ENCODE measurements around the gene HUNK.
"Not testable (repeated sequence)": the region's sequence is repeated elsewhere in the genome, so short reads cannot be mapped to it uniquely, and the experiment has no call there.

HUNK gene

DNA sequence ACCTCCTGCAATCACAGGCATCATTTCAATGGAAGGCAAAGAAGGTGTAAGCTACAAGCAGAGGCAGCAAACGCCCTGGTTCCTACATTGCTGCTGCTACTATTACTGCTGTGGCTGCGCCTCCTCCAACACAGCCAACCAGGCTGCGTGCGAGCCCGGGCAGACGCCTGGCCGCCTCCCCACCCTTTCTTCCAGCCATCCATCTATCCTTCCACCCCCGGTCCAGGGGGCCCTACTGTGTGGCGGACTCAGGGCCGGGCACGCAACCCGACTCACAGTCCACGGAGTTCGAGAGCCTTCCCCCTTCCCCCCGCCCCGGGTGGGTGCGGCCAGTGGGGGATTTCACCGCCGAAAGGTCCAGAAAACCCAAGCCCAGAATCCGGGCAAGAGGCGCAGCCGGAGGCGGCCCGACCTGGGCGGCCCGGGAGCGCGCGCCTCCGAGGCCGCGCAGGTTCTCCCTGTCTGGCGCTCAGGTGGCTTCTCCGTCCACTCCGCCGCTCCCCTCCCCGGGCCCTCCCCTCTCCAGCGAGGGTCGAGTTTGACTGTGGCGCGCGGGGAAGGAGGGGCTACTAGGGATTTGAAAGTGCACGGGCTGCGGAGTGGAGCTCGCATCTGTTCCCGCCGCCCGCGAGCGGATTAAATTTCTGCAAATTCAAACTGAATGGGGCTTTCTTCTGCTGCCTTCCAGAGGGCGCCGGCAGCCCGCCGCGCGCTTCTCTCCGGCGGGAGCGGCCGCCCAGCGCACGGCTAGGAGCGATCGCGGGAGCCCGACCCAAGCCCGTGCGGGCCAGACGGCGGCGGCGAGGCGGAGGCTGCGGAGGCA lies at the start of gene HUNK:
Gene HUNK, plus strand, starts transcription at position 569 of the 823 bp plus-strand sequence. CDS start 655 bp downstream, outside the sequence.
- DNase-seq (ENCODE audit: low read depth), result no peak

GRCh38 chr21:31829736-31830472 lies 42.9 kb upstream of the HUNK start:
- DNase-seq (ENCODE audit: low read depth), result no peak

DNA sequence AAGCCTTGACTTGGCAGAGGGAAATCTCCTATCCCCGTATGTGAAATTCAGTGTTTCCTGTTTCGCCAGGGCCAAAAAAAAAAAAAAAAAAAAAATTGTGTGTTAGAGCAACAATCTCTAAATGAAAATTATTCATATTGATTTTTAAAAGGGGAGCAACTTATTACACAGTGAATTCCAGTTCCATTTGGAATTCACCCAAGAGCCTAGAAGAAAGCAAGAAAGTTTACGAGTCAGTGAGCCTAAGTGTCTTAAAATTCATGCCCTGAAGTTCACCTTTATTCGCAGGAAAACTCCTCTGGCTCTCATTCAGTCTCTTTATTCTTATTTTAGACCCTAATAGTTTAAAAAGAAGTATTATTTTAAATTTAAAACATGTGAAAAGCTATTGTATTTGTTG lies 42.1 kb upstream of the HUNK start:
- no peak for DNase-seq (ENCODE audit: low read depth)

GRCh38 chr21:31837041-31837440 lies 35.8 kb upstream of the HUNK start:
- DNase-seq (ENCODE audit: low read depth), result no peak

GRCh38 chr21:31837618-31838390 lies 35.0 kb upstream of the HUNK start:
- DNase-seq (ENCODE audit: low read depth), result no peak

DNA sequence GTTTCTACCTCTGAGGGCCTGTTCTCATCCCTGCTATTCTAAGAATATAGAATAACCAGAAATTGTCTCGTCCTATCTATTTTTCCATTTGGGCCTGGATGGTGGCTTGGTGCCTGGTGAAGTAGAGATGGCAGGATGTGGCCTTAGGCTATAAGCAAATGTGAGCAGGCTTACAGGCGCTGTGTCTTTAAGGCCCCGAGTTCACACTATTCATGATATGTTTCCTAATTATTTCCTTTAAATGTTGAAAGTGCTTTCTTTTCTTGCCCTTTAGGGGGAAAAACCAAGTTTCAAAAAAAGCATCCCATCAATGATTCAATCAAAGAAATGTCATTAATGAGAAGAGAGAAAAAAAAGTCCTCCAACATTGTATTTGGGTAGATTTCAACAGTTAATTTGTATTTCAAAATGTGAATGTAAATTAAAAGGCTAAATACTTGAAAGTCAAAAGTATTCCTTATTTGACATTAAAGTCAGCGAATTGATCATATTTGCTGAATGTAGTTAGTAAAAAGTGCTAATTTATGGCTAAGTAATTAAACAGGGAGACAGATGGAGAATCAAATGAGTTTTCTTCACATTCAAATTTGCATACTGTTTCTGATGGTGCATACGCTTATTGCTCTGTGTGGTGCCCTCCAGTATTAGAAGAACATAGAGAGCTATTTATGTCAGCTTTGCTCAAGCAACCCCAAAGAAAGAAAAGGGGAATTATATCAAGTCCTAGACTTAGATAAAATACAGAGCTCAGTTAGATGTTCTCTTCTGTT lies 34.0 kb upstream of the HUNK start:
- DNase-seq (ENCODE audit: low read depth), result no peak

DNA sequence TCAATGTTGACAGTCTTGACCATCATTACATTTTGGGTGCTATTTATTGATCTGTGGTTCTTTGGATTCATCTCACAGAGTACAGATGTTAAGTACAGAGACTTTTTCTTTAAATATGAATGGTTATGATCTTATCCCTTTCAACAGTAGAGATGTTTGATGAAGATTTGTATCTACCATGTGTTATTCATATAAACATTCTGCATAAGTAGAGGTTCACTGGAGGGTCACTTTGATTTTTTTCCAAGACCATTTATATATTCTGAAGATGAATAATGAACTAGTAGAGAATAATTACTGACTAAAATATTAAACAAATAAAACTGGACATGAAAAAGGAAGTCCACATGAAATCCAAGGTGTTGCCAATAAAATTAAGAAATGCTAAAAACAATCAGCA lies 28.6 kb upstream of the HUNK start:
- DNase-seq (ENCODE audit: low read depth), result no peak

DNA sequence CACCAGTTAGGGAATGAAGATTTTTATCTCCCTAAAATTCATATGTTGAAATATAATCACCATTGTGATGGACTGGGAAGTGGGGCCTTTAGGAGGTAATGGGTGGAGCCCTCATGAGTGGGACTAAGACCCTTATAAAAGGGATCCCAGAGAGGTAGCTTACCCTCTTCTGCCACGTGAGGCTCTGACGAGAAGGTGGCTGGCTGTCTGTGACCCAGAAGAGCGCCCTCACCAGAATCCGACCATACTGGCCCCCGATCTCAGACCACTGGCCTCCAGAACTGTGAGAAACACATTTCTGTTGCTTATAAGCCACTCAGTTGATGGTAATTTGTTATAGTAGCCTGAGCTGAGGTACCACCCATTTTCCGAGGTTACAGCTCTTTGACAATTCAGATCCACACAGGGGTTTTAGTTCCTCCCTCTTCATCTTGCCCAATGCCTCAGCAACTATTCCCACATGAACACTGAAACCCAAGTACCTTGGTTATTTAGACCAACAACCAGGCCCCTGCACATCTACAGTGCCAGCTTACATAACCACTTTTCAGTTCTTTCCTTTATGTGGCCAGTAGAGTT lies 27.6 kb upstream of the HUNK start:
- no peak for DNase-seq (ENCODE audit: low read depth)

DNA sequence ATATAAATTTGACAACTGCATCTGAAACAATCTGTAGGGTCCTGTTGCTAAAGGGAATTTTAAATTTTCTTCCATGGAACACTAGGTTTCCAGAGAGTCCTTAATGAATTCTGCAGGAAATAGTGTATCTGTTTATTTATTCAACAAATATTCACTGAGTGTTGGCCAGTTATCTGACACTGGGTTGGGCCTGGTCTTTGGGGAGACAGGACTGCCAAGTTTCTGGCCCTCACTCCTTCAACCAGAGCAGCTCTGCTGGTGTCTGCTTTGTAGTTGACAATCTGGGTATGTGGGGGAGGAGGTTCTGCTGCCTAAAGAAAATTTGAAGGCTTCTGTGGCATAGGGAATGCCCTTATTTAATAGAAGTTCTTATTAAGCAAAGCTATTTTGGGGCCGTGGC lies 26.1 kb upstream of the HUNK start:
- no peak for DNase-seq (ENCODE audit: low read depth)

- no peak for DNase-seq (ENCODE audit: low read depth)
Observed at GRCh38 chr21:31847761-31848160, 25.1 kb upstream of the HUNK start.

GRCh38 chr21:31848326-31848985 lies 24.4 kb upstream of the HUNK start:
- no peak for DNase-seq (ENCODE audit: low read depth)

DNA sequence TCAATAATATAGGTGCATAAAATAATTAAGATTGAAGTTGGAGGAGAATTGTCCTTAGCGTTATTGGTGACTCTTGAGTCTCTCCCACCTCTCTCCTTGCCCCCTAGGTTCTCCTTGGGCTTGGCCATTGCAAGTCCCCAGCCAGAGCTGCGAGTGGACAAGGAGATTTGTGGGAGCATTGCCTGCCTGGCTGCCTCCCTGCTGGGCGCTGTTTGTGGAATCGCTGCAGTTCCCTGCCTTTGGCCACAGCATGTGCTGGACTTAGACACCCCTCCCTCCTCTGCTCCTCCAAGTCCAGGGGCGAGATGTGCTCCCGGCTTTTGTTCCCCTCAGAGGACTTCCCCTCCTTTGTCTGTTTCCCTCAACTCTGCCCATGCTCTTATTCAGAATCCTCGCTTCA lies 21.9 kb upstream of the HUNK start:
- no peak for DNase-seq (ENCODE audit: low read depth)

DNA sequence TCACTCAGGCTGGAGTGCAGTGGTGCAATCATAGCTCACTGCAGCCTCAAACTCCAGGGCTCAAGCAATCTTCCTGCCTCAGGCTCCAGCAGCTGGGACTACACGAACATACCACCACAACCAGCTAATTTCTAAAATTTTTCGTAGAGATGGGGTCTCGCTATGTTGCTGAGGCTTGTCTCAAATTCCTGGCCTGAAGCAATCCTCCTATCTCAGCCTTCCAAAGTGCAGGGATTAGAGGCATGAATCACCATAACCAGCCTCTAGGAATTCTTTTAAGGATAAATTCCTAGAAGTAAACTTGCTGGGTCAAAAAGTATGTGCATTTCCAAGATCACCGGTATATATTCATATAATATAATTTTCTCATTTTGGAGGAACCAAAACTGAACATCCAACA lies 17.6 kb upstream of the HUNK start:
- DNase-seq (ENCODE audit: low read depth), result no peak

- DNase-seq (ENCODE audit: low read depth), result no peak
Observed at GRCh38 chr21:31857096-31857495, 15.7 kb upstream of the HUNK start.

DNA sequence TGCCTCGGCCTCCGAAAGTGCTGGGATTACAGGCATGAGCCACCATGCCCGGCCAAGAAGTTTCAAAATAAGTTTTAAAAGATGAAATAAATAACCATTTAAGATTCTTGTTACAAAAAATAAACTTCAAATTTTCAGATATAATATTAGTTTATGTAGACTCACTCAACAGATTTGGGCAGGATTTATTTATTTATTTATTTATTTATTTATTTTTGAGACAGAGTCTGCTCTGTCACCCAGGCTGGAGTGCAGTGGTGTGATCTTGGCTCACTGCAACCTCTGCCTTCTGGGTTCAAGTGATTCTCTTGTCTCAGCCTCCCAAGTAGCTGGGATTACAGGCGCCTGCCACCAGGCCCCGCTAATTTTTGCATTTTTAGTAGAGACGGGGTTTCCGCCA lies 15.2 kb upstream of the HUNK start:
- DNase-seq (ENCODE audit: low read depth), result not testable (repeated sequence)

DNA sequence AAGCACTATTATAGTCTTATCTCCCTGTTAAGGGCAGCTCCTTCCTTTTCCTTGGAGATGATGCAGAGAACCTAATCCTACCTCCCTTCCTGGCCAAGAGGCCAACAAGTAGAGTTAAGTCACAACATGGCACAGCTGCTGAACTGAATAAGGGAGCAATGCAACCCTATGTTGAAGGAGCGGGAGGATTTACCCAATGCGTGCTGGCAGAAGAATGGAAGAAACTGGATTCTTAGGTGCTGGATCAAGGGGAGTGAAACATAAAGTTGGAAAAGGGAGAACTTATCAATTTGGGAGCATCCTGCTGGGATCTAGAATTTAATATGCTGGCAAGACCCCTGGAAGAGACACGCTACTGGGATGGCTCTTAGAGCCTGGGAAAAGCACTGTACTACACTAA lies 12.0 kb upstream of the HUNK start:
- DNase-seq (ENCODE audit: low read depth), result no peak

DNA sequence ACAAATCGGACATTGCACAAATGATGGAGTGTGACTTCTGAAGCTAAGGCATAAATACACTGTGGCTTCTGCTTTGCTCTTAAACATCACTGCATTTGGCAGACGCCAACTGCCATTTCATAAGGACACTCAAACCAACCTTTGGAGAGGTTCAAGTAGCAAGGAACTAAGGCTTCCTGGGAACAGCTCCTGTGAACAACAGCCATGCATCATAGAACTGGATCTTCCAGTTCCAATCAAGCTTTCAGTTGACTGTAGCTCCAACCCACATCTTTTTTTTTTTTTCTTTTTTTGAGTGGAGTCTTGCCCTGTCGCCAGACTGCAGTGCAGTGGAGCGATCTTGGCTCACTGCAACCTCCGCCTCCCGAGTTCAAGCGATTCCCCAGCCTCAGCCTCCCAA lies 10.7 kb upstream of the HUNK start:
- no peak for DNase-seq (ENCODE audit: low read depth)

DNA sequence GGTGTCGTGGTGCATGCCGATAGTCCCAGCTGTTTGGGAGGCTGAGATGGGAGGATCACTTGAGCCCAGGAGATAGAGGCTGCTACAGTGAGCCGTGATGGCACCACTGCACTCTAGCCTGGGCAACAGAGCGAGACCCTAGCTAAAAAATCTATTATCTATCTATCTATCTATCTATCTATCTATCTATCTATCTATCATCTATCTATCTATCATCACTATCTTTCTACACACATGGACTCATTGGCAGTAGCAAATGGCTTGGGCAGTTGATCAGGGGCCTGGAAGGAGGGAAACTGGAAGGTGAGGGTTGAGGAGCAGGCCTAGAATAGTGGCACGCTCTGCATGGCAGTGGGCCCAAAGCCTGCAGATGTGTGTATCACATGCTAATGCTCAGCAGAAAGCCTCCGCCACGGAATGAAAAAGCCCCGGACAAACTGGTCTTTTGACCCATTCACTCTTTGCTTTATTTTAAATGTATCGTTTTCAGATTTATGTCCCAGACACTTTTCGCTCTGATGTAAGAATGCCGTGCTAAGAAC lies 7.3 kb upstream of the HUNK start:
- no peak for DNase-seq (ENCODE audit: low read depth)

- peak; percentile 57 for DNase-seq (ENCODE audit: low read depth)
Observed at GRCh38 chr21:31866077-31866511, 6.7 kb upstream of the HUNK start.

- no peak for DNase-seq (ENCODE audit: low read depth)
Observed at GRCh38 chr21:31869750-31870149, 3.1 kb upstream of the HUNK start.
